Pancreas (tissue), 10 donors: ENCODE data around the gene ANKDD1A. TPM values are rescaled to one million over a fixed set of nuclear protein-coding genes. Genes with fewer than 3 reads are reported as not detected.

Source experiments
- ATAC-seq, 4 donors: fragments of 200-7000 bp; cut with Tn5 transposase; one replicate each; pipeline versions ENCODE4 v1.8.0 to v1.9.1; 2020; ENCODE audit warnings: mild to moderate bottlenecking in 4 of 4, moderate library complexity in 4 of 4
- DNase-seq, 6 donors: peaks; one replicate each; pipeline ENCODE4 v3.0.0-alpha.2; 2020
- FAIRE-seq: peaks from 2 replicates; lab custom pipeline; 2012; peaks lifted over from hg19 to GRCh38; lab: Jason Lieb, UNC
- H3K27ac ChIP-seq, 4 donors: fragments of 200-600 bp; sonication (generic); 1 replicate in 3 of 4; 2 replicates in 1 of 4; pipeline versions ENCODE4 v1.5.0 to v1.8.0; 2020
- H3K27me3 ChIP-seq, 4 donors: fragments of 200-600 bp; one replicate each; pipeline ENCODE4 v1.8.0; 2021
- H3K36me3 ChIP-seq, 3 donors: fragments of 200-600 bp; sonication (generic) in 1 of 3; one replicate each; pipeline versions ENCODE4 v1.5.0 to v1.8.0; 2020 to 2021
- H3K4me1 ChIP-seq, 3 donors: fragments of 200-600 bp; one replicate each; pipeline ENCODE4 v1.8.0; 2021
- H3K4me3 ChIP-seq, 4 donors: fragments of 200-600 bp; sonication (generic) in 2 of 4; one replicate each; pipeline versions ENCODE4 v1.5.0 to v1.8.0; 2020 to 2021
- H3K9me3 ChIP-seq, 4 donors: fragments of 200-600 bp; one replicate each; pipeline ENCODE4 v1.8.0; 2021
- CTCF ChIP-seq, 4 donors: fragments of 200-600 bp; sonication (generic) in 3 of 4; IDR thresholded peaks; one replicate each; pipeline versions ENCODE4 v1.5.0 to v1.8.0; 2021; ENCODE audit warnings: antibody characterized with exemption in 4 of 4
- WGBS, 2 donors: extraction: QIAGEN DNeasy Blood & Tissue Kit; methylation state at CpG; one replicate each; pipeline ENCODE4 v1.1.7; 2013; 5-methylcytosine and 5-hydroxymethylcytosine counted together
- intact Hi-C, 3 donors: fragments of 100-400 bp; cut with DNase I; formaldehyde crosslinking; loops; one replicate each; pipeline versions ENCODE4 v1.11.1 to v1.14.2; 2022
- polyA plus RNA-seq, 2 donors: library from polyadenylated mRNA; stranded (reverse); fragments of 200-250 nt; gene quantifications; one replicate each; pipeline ENCODE4 v1.2.3, GENCODE V29; 2013
- total RNA-seq, 6 donors: library from RNA; stranded (reverse); fragmentation: NEBNext Ultra II Directional in 4 of 6; extraction: Animal tissue kit (Norgen Biotek cat#: 25700) in 4 of 6; gene quantifications; one replicate each; pipeline versions ENCODE4 v1.2.1 to v1.2.4, GENCODE V29; 2021 to 2023
- donor health status: healthy with polysubstance abuse.
- donor health status: DM: no; HTN: no; CAD: no; lungs with moderate emphysema.
- donor health status: DM: no; HTN: no; CAD: no.
- donor health status: control.
- donor health status: control.
- donor health status: Bipolar disorder and iron deficiency.
- donor health status: DM: yes; HTN: yes; CAD: no.
- donor health status: DM: no; HTN: no; CAD: no.
- donor health status: DM: no; HTN: no; CAD: no.
- donor health status: DM: yes; HTN: yes; CAD: no.

Gene ANKDD1A
- total and polyA plus RNA-seq, 8 donors = 2.0 to 4.9 (median 3.8) TPM

DNA sequence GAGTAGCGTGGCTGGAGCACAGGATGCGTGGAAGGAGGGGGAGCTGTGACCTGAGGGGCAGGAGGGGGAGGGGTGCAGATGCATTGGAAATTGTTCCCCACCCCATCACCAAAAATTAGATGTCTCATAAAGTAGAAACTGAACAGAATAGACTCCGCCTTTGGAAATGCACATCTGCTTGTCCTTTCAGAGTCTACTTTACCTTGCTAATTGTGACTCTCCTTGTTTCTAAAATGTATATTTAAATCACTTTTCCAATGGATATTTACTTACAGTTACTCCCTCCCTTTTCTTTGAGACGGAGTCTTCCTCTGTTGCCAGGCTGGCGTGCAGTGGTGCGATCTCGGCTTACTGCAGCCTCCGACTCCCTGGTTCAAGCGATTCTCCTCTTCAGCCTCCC, 47.4 kb downstream of the ANKDD1A start:
- Histone ChIP-seq H3K27me3 (no peaks in the 10 kb centered on the region), H3K4me3 (no peak overlapping the region), H3K27ac (no peak overlapping the region), H3K36me3 (peaks cover 3 to 51% (median 17%) of the 10 kb centered on the region in 3 donors), H3K9me3 (no peaks in the 10 kb centered on the region), H3K4me1 (no peaks in the 10 kb centered on the region)
- 96 to 98% methylated on average over 9 of the region's 9 CpGs for WGBS, 2 donors
- TF ChIP-seq CTCF (IDR thresholded peaks at IDR 0.05) = no peak
- FAIRE-seq (no peak), DNase-seq (no peak), ATAC-seq (no peak)
- intact Hi-C loops = no loop called here

DNA sequence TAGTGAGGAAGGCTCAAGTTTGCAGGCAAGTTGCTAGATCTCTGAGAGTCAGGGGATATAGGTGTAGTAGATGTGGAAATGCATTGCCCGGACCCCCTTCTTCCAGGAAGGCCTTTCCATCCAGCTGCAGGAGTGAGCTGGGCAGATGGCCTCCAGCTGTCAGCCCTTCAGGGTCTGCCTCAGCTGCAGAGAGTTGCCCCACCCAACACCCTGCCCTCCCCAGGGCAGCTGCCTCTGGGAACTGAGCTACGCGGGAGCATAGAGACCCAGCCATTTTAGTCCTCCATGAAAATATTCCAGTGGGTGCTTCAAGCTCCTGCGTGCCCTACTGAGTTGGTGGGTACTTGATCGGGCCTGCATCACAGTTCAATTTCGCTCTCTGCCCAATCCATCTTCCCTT, 48.5 kb downstream of the ANKDD1A start:
- DNase-seq (no peak), FAIRE-seq (no peak), ATAC-seq (no peak)
- 97% methylated on average over 6 of the region's 6 CpGs for WGBS, 2 donors
- Histone ChIP-seq H3K27ac (no peak overlapping the region), H3K27me3 (no peaks in the 10 kb centered on the region), H3K9me3 (no peaks in the 10 kb centered on the region), H3K36me3 (peaks cover 3 to 61% (median 28%) of the 10 kb centered on the region in 3 donors), H3K4me1 (no peaks in the 10 kb centered on the region), H3K4me3 (no peak overlapping the region)
- intact Hi-C loops = no loop called here
- TF ChIP-seq CTCF (IDR thresholded peaks at IDR 0.05) = no peak

DNA sequence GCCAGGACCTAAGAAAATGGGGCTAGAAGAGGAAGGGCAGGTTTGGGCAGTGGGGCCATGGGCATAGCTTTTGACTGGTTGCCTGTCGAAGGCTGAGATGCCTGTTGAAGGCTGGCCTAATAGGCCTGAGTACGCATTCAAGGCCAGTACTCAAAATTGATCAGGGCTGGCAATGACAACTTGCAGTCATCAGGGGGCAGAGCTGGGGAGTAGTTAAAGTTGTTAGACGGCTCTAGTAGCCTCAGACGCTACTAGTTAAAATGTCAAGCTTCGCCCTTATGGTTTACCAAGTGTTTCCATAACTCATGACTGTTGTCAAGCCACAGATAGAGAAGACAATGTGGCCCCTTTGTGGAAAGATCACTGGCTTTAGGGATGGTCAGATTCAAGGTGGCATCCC, 49.3 kb downstream of the ANKDD1A start:
- Histone ChIP-seq H3K4me1 (no peaks in the 10 kb centered on the region), H3K4me3 (no peak overlapping the region), H3K36me3 (peaks cover 3 to 62% (median 28%) of the 10 kb centered on the region in 3 donors), H3K27ac (no peak overlapping the region), H3K9me3 (no peaks in the 10 kb centered on the region), H3K27me3 (no peaks in the 10 kb centered on the region)
- ATAC-seq (no peak), DNase-seq (no peak), FAIRE-seq (no peak)
- TF ChIP-seq CTCF (IDR thresholded peaks at IDR 0.05) = no peak
- WGBS, 2 donors = 94 to 96% methylated on average over 5 of the region's 5 CpGs
- intact Hi-C loops = no loop called here

DNA sequence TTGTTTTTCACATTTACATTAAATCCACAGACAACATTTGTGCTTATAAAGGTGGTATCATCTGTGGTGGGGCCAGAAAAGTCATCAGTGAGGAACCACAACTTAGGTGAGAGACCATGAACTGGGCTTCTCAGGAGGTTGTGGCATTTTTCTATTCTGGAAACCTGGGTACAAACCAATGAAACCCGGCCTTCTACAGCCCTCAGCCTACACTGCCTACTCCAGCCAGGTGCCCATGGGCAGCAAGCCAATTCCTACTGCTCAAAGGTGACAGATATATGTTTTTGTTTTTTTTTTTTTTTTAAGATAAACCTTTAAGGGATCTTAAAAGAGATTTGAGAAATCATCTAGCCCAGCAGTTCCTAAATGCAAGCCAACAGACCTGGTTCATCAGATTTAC, 57.7 kb downstream of the ANKDD1A start:
- DNase-seq (peak in 1 of 6 donors; percentile 37), ATAC-seq (no peak), FAIRE-seq (no peak)
- intact Hi-C loops = no loop called here
- no peak overlapping the region for H3K4me3 ChIP-seq
- no peaks in the 10 kb centered on the region for H3K9me3 ChIP-seq
- no peak for TF ChIP-seq CTCF (IDR thresholded peaks at IDR 0.05)
- no peaks in the 10 kb centered on the region for H3K4me1 ChIP-seq
- WGBS, 2 donors = 55 to 56% methylated on average over 1 of the region's 1 CpG
- H3K27ac ChIP-seq = no peak overlapping the region
- H3K27me3 ChIP-seq = no peaks in the 10 kb centered on the region
- H3K36me3 ChIP-seq = peaks cover 0 to 39% (median 25%) of the 10 kb centered on the region in 3 donors

- Histone ChIP-seq H3K27me3 (no peaks in the 10 kb centered on the region), H3K9me3 (no peaks in the 10 kb centered on the region), H3K4me1 (no peaks in the 10 kb centered on the region), H3K27ac (no peak overlapping the region), H3K36me3 (peaks cover 0 to 30% (median 20%) of the 10 kb centered on the region in 3 donors), H3K4me3 (no peak overlapping the region)
- intact Hi-C loops = no loop called here
- FAIRE-seq (no peak), DNase-seq (no peak), ATAC-seq (no peak)
- 93 to 96% methylated on average over 7 of the region's 7 CpGs for WGBS, 2 donors
- no peak for TF ChIP-seq CTCF (IDR thresholded peaks at IDR 0.05)
Measured at GRCh38 chr15:64970698-64971097, 59.0 kb downstream of the ANKDD1A start.
